ENCODE data around the gene MARCHF11.

Gene MARCHF11

GRCh38 chr5:16179936-16180788 lies 571 bp upstream of the MARCHF11 start:
- Histone ChIP-seq H3K9ac (ENCODE audit: low read length) (no peak overlapping the region), H3K79me1 (replicated peaks; ENCODE audit: low read length, poor library complexity, severe bottlenecking) (no peaks in the 10 kb centered on the region)

GRCh38 chr5:16178745-16179372 lies 732 bp downstream of the MARCHF11 start:
- H3K4me3 ChIP-seq (ENCODE audit: insufficient read depth in 1 of 2, low read depth in 1 of 2, low read length in 2 of 2), result peak overlapping the region in 1 of 2 experiments; percentile 47
- WGBS, result 1% methylated on average over 24 of the region's 57 CpGs
- H3K9ac ChIP-seq (ENCODE audit: low read length), result no peak overlapping the region
- DNase-seq, result peak; percentile 51
- no peak overlapping the region for H2BK120ac ChIP-seq (ENCODE audit: low read depth, low read length)
- no peaks in the 10 kb centered on the region for H3K79me1 ChIP-seq (replicated peaks; ENCODE audit: low read length, poor library complexity, severe bottlenecking)
- H3K14ac ChIP-seq (ENCODE audit: low read length in 2 of 2), result no peak overlapping the region
- H2AK5ac ChIP-seq (ENCODE audit: low read length, severe bottlenecking), result no peak overlapping the region
- H3K27ac ChIP-seq (ENCODE audit: low read length, poor library complexity, severe bottlenecking), result no peak overlapping the region
- H3K4me1 ChIP-seq (ENCODE audit: control insufficient read depth, insufficient read depth, low read depth, low read length), result peaks cover 11% of the 10 kb centered on the region
- peaks cover 28 to 44% of the 10 kb centered on the region in 2 experiments for H3K27me3 ChIP-seq (ENCODE audit: control insufficient read depth in 1 of 2, insufficient read depth in 1 of 2, low read length in 2 of 2)
- H3K4ac ChIP-seq (ENCODE audit: low read depth in 1 of 2, low read length in 2 of 2), result no peak overlapping the region
- no peak overlapping the region for H4K8ac ChIP-seq (ENCODE audit: low read length)
- no peak overlapping the region for H2BK15ac ChIP-seq (ENCODE audit: low read depth, poor library complexity, severe bottlenecking)
- no peaks in the 10 kb centered on the region for H3K36me3 ChIP-seq (ENCODE audit: control insufficient read depth in 1 of 2, insufficient read depth in 2 of 2, low read depth in 1 of 2, low read length in 2 of 2)
- no peak overlapping the region for H2BK12ac ChIP-seq (ENCODE audit: low read length in 2 of 2)
- H2BK5ac ChIP-seq (ENCODE audit: low read depth, low read length, poor library complexity, severe bottlenecking), result no peak overlapping the region
- peak overlapping the region; percentile 14 for H2AFZ ChIP-seq (ENCODE audit: low read depth, low read length)
- no peak overlapping the region for H4K91ac ChIP-seq (ENCODE audit: low read length)
- no peak overlapping the region for H3K23ac ChIP-seq (ENCODE audit: low read length in 2 of 2)
- no peak overlapping the region for H3K18ac ChIP-seq (ENCODE audit: low read depth in 1 of 2, low read length in 2 of 2)
- peaks cover 4% of the 10 kb centered on the region for H3K9me3 ChIP-seq (ENCODE audit: control insufficient read depth, low read length)
- H3K4me2 ChIP-seq (ENCODE audit: low read length, poor library complexity, severe bottlenecking), result peak overlapping the region; percentile 90

More at GRCh38 chr5:16179936-16180788, 571 bp upstream of the MARCHF11 start:
- Histone ChIP-seq H3K4me3 (ENCODE audit: insufficient read depth in 1 of 2, low read depth in 1 of 2, low read length in 2 of 2) (peak overlapping the region in 1 of 2 experiments; percentile 42), H3K4me1 (ENCODE audit: control insufficient read depth, insufficient read depth, low read depth, low read length) (peaks cover 11% of the 10 kb centered on the region), H2BK12ac (ENCODE audit: low read length in 2 of 2) (no peak overlapping the region), H3K27ac (ENCODE audit: low read length, poor library complexity, severe bottlenecking) (no peak overlapping the region), H3K23ac (ENCODE audit: low read length in 2 of 2) (no peak overlapping the region), H3K27me3 (ENCODE audit: control insufficient read depth in 1 of 2, insufficient read depth in 1 of 2, low read length in 2 of 2) (peaks cover 28 to 44% of the 10 kb centered on the region in 2 experiments), H3K4me2 (ENCODE audit: low read length, poor library complexity, severe bottlenecking) (peak overlapping the region; percentile 42), H3K9me3 (ENCODE audit: control insufficient read depth, low read length) (peaks cover 4% of the 10 kb centered on the region), H4K91ac (ENCODE audit: low read length) (no peak overlapping the region), H2BK15ac (ENCODE audit: low read depth, poor library complexity, severe bottlenecking) (no peak overlapping the region), H2BK5ac (ENCODE audit: low read depth, low read length, poor library complexity, severe bottlenecking) (no peak overlapping the region), H3K18ac (ENCODE audit: low read depth in 1 of 2, low read length in 2 of 2) (no peak overlapping the region), H3K36me3 (ENCODE audit: control insufficient read depth in 1 of 2, insufficient read depth in 2 of 2, low read depth in 1 of 2, low read length in 2 of 2) (no peaks in the 10 kb centered on the region), H3K14ac (ENCODE audit: low read length in 2 of 2) (no peak overlapping the region), H4K8ac (ENCODE audit: low read length) (no peak overlapping the region), H2AFZ (ENCODE audit: low read depth, low read length) (no peak overlapping the region), H2BK120ac (ENCODE audit: low read depth, low read length) (no peak overlapping the region), H3K4ac (ENCODE audit: low read depth in 1 of 2, low read length in 2 of 2) (no peak overlapping the region), H2AK5ac (ENCODE audit: low read length, severe bottlenecking) (no peak overlapping the region)
- whole genome bisulfite sequencing, result 4% methylated on average over 51 of the region's 63 CpGs
- no peak for DNase-seq

GRCh38 chr5:16169550-16169949 lies 10.0 kb downstream of the MARCHF11 start:
- WGBS, result 64% methylated on average over 1 of the region's 2 CpGs
- Histone ChIP-seq H3K18ac (ENCODE audit: low read depth in 1 of 2, low read length in 2 of 2) (no peak overlapping the region), H2AFZ (ENCODE audit: low read depth, low read length) (no peak overlapping the region), H3K36me3 (ENCODE audit: control insufficient read depth in 1 of 2, insufficient read depth in 2 of 2, low read depth in 1 of 2, low read length in 2 of 2) (no peaks in the 10 kb centered on the region), H2BK12ac (ENCODE audit: low read length in 2 of 2) (no peak overlapping the region), H3K27me3 (ENCODE audit: control insufficient read depth in 1 of 2, insufficient read depth in 1 of 2, low read length in 2 of 2) (peaks cover 0 to 3% of the 10 kb centered on the region in 2 experiments), H4K91ac (ENCODE audit: low read length) (no peak overlapping the region), H3K23ac (ENCODE audit: low read length in 2 of 2) (no peak overlapping the region), H3K4ac (ENCODE audit: low read depth in 1 of 2, low read length in 2 of 2) (no peak overlapping the region), H3K79me1 (replicated peaks; ENCODE audit: low read length, poor library complexity, severe bottlenecking) (no peaks in the 10 kb centered on the region), H4K8ac (ENCODE audit: low read length) (no peak overlapping the region), H3K4me2 (ENCODE audit: low read length, poor library complexity, severe bottlenecking) (no peak overlapping the region), H2BK5ac (ENCODE audit: low read depth, low read length, poor library complexity, severe bottlenecking) (no peak overlapping the region), H2AK5ac (ENCODE audit: low read length, severe bottlenecking) (no peak overlapping the region), H3K9me3 (ENCODE audit: control insufficient read depth, low read length) (no peaks in the 10 kb centered on the region), H3K9ac (ENCODE audit: low read length) (no peak overlapping the region), H3K14ac (ENCODE audit: low read length in 2 of 2) (no peak overlapping the region), H3K4me1 (ENCODE audit: control insufficient read depth, insufficient read depth, low read depth, low read length) (no peaks in the 10 kb centered on the region), H2BK15ac (ENCODE audit: low read depth, poor library complexity, severe bottlenecking) (no peak overlapping the region), H3K4me3 (ENCODE audit: insufficient read depth in 1 of 2, low read depth in 1 of 2, low read length in 2 of 2) (no peak overlapping the region), H3K27ac (ENCODE audit: low read length, poor library complexity, severe bottlenecking) (no peak overlapping the region), H2BK120ac (ENCODE audit: low read depth, low read length) (no peak overlapping the region)
- no peak for DNase-seq

GRCh38 chr5:16160706-16161105 lies 18.9 kb downstream of the MARCHF11 start:
- no peak overlapping the region for H4K91ac ChIP-seq (ENCODE audit: low read length)
- peak; percentile 60 for DNase-seq
- no peak overlapping the region for H3K23ac ChIP-seq (ENCODE audit: low read length in 2 of 2)
- H3K27ac ChIP-seq (ENCODE audit: low read length, poor library complexity, severe bottlenecking), result no peak overlapping the region
- H3K27me3 ChIP-seq (ENCODE audit: control insufficient read depth in 1 of 2, insufficient read depth in 1 of 2, low read length in 2 of 2), result no peaks in the 10 kb centered on the region
- H3K4me3 ChIP-seq (ENCODE audit: insufficient read depth in 1 of 2, low read depth in 1 of 2, low read length in 2 of 2), result no peak overlapping the region
- H3K14ac ChIP-seq (ENCODE audit: low read length in 2 of 2), result no peak overlapping the region
- H3K9me3 ChIP-seq (ENCODE audit: control insufficient read depth, low read length), result no peaks in the 10 kb centered on the region
- no peak overlapping the region for H2BK12ac ChIP-seq (ENCODE audit: low read length in 2 of 2)
- H3K79me1 ChIP-seq (replicated peaks; ENCODE audit: low read length, poor library complexity, severe bottlenecking), result no peaks in the 10 kb centered on the region
- 2% methylated on average over 4 of the region's 5 CpGs for WGBS
- no peak overlapping the region for H3K4me2 ChIP-seq (ENCODE audit: low read length, poor library complexity, severe bottlenecking)
- H2BK5ac ChIP-seq (ENCODE audit: low read depth, low read length, poor library complexity, severe bottlenecking), result no peak overlapping the region
- H2BK15ac ChIP-seq (ENCODE audit: low read depth, poor library complexity, severe bottlenecking), result no peak overlapping the region
- no peaks in the 10 kb centered on the region for H3K36me3 ChIP-seq (ENCODE audit: control insufficient read depth in 1 of 2, insufficient read depth in 2 of 2, low read depth in 1 of 2, low read length in 2 of 2)
- no peak overlapping the region for H2AK5ac ChIP-seq (ENCODE audit: low read length, severe bottlenecking)
- no peak overlapping the region for H3K18ac ChIP-seq (ENCODE audit: low read depth in 1 of 2, low read length in 2 of 2)
- no peak overlapping the region for H2AFZ ChIP-seq (ENCODE audit: low read depth, low read length)
- H4K8ac ChIP-seq (ENCODE audit: low read length), result no peak overlapping the region
- H3K9ac ChIP-seq (ENCODE audit: low read length), result no peak overlapping the region
- H2BK120ac ChIP-seq (ENCODE audit: low read depth, low read length), result no peak overlapping the region
- H3K4me1 ChIP-seq (ENCODE audit: control insufficient read depth, insufficient read depth, low read depth, low read length), result no peaks in the 10 kb centered on the region
- H3K4ac ChIP-seq (ENCODE audit: low read depth in 1 of 2, low read length in 2 of 2), result no peak overlapping the region
